SK-N-SH treated with all-trans-retinoic acid at 6 μM for 48 hours (cell line): ENCODE data around the gene LIMS1.

Experiments used
- ATAC-seq: fragments of 200-7000 bp; cut with Tn5 transposase; 3 replicates; pipeline ENCODE4 v1.9.1; 2020; ENCODE audit warnings: mild to moderate bottlenecking, moderate library complexity
- BACH2 ChIP-seq: fragments of 250-450 bp; sonication (Bioruptor Pico); IDR thresholded peaks from 2 replicates; pipeline ENCODE4 v1.9.0; 2021; ENCODE audit warnings: mild to moderate bottlenecking, borderline replicate concordance
- CREB5 ChIP-seq: fragments of 250-450 bp; sonication (Bioruptor Pico); IDR thresholded peaks from 2 replicates; pipeline ENCODE4 v1.5.1; 2020; ENCODE audit warnings: low read depth, mild to moderate bottlenecking, moderate library complexity
- CSDC2 ChIP-seq: fragments of 250-450 bp; sonication (Bioruptor Pico); IDR thresholded peaks from 2 replicates; pipeline ENCODE4 v1.5.0; 2020; ENCODE audit warnings: mild to moderate bottlenecking, moderate library complexity
- CSRNP3 ChIP-seq: fragments of 250-450 bp; sonication (Bioruptor Pico); IDR thresholded peaks from 2 replicates; pipeline ENCODE4 v1.5.1; 2021; ENCODE audit warnings: mild to moderate bottlenecking, moderate library complexity
- ESRRG ChIP-seq: fragments of 250-450 bp; sonication (Bioruptor Pico); IDR thresholded peaks from 2 replicates; pipeline ENCODE4 v1.6.1; 2021; ENCODE audit warnings: mild to moderate bottlenecking
- GLIS3 ChIP-seq: fragments of 250-450 bp; sonication (Bioruptor Pico); IDR thresholded peaks from 2 replicates; pipeline ENCODE4 v1.5.0; 2020; ENCODE audit warnings: mild to moderate bottlenecking, moderate library complexity
- ISL1 ChIP-seq: fragments of 250-450 bp; sonication (Bioruptor Pico); IDR thresholded peaks from 2 replicates; pipeline ENCODE4 v2.1.2; 2022; ENCODE audit warnings: mild to moderate bottlenecking, moderate library complexity
- OSR1 ChIP-seq: fragments of 250-450 bp; sonication (Bioruptor Pico); IDR thresholded peaks from 2 replicates; pipeline ENCODE4 v1.8.0; 2022; ENCODE audit warnings: moderate library complexity, mild to moderate bottlenecking, inconsistent platforms
- PATZ1 ChIP-seq: fragments of 250-450 bp; sonication (Bioruptor Pico); IDR thresholded peaks from 2 replicates; pipeline ENCODE4 v1.8.0; 2020; ENCODE audit warnings: mild to moderate bottlenecking, moderate library complexity, borderline replicate concordance
- POU6F1 ChIP-seq: fragments of 250-450 bp; sonication (Bioruptor Pico); IDR thresholded peaks from 2 replicates; pipeline ENCODE4 v1.8.0; 2021; ENCODE audit warnings: low read depth, mild to moderate bottlenecking, moderate library complexity, borderline replicate concordance
- PPARA ChIP-seq: fragments of 250-450 bp; sonication (Bioruptor Pico); IDR thresholded peaks from 2 replicates; pipeline ENCODE4 v1.5.0; 2020; ENCODE audit warnings: mild to moderate bottlenecking, borderline replicate concordance
- RARB ChIP-seq: fragments of 250-450 bp; sonication (Bioruptor Pico); IDR thresholded peaks from 2 replicates; pipeline ENCODE4 v1.8.0; 2021; ENCODE audit warnings: mild to moderate bottlenecking, moderate library complexity
- SNAI2 ChIP-seq: fragments of 250-450 bp; sonication (Bioruptor Pico); IDR thresholded peaks from 2 replicates; pipeline ENCODE4 v1.5.0; 2020; ENCODE audit warnings: mild to moderate bottlenecking, moderate library complexity
- TCF4 ChIP-seq: fragments of 250-450 bp; sonication (Bioruptor Pico); IDR thresholded peaks from 2 replicates; pipeline ENCODE4 v1.8.0; 2021; ENCODE audit warnings: mild to moderate bottlenecking, moderate library complexity, borderline replicate concordance
- TOX ChIP-seq: fragments of 250-450 bp; sonication (Bioruptor Pico); IDR thresholded peaks from 2 replicates; pipeline ENCODE4 v1.8.0; 2021; ENCODE audit warnings: mild to moderate bottlenecking, moderate library complexity, borderline replicate concordance
- TSHZ2 ChIP-seq: fragments of 250-450 bp; sonication (Bioruptor Pico); IDR thresholded peaks from 2 replicates; pipeline ENCODE4 v1.5.0; 2020; ENCODE audit warnings: mild to moderate bottlenecking, moderate library complexity
- ZC3H10 ChIP-seq: fragments of 250-450 bp; sonication (Bioruptor Pico); IDR thresholded peaks from 2 replicates; pipeline ENCODE4 v1.5.1; 2021; ENCODE audit warnings: mild to moderate bottlenecking, moderate library complexity
- ZFP3 ChIP-seq: fragments of 250-450 bp; sonication (Bioruptor Pico); IDR thresholded peaks from 2 replicates; pipeline ENCODE4 v1.5.0; 2020; ENCODE audit warnings: mild to moderate bottlenecking, moderate library complexity
- ZFP30 ChIP-seq: fragments of 450-650 bp; formaldehyde crosslinking; IDR thresholded peaks from 2 replicates; pipeline ENCODE4 v1.5.0; 2022; ENCODE audit warnings: mild to moderate bottlenecking, moderate library complexity
- ZNF565 ChIP-seq: fragments of 450-650 bp; formaldehyde crosslinking; conservative IDR thresholded peaks from 2 replicates; pipeline ENCODE4 v1.5.0; 2020; ENCODE audit warnings: low read depth, mild to moderate bottlenecking, moderate library complexity
- ZNF70 ChIP-seq: fragments of 450-650 bp; formaldehyde crosslinking; IDR thresholded peaks from 2 replicates; pipeline ENCODE4 v1.5.0; 2020; ENCODE audit warnings: mild to moderate bottlenecking, moderate library complexity
- ZNF8 ChIP-seq: fragments of 450-650 bp; formaldehyde crosslinking; IDR thresholded peaks from 2 replicates; pipeline ENCODE4 v1.5.0; 2020; ENCODE audit warnings: mild to moderate bottlenecking, moderate library complexity

Gene LIMS1

GRCh38 chr2:108587621-108588020 lies 53.4 kb downstream of the LIMS1 start:
- 0 out of 2 replicates have a peak, but pooled peaks have one; percentile 22 for TF ChIP-seq ZFP3 (CRISPR knock-in tag)
- TF ChIP-seq TSHZ2 (CRISPR knock-in tag) = no peak
- no peak for TF ChIP-seq BACH2 (CRISPR knock-in tag)
- TF ChIP-seq CSDC2 (CRISPR knock-in tag) = 0 out of 2 replicates have a peak, but pooled peaks have one; percentile 23
- TF ChIP-seq TOX = no peak
- TF ChIP-seq ZNF565 (CRISPR knock-in tag) = no peak
- TF ChIP-seq ESRRG = no peak
- no peak for TF ChIP-seq GLIS3 (CRISPR knock-in tag)
- TF ChIP-seq ZNF70 = no peak
- ATAC-seq = peak; percentile 87

GRCh38 chr2:108588070-108588668 lies 53.9 kb downstream of the LIMS1 start:
- no peak for TF ChIP-seq TSHZ2 (CRISPR knock-in tag)
- no peak for TF ChIP-seq ISL1 (CRISPR knock-in tag)
- no peak for TF ChIP-seq BACH2 (CRISPR knock-in tag)
- TF ChIP-seq ZFP30 (CRISPR knock-in tag) = no peak
- no peak for TF ChIP-seq CSRNP3 (CRISPR knock-in tag)
- no peak for TF ChIP-seq ZC3H10
- no peak for TF ChIP-seq TCF4
- no peak for TF ChIP-seq RARB (CRISPR knock-in tag)
- TF ChIP-seq ZNF565 (CRISPR knock-in tag) = no peak
- no peak for TF ChIP-seq CREB5 (CRISPR knock-in tag)
- no peak for TF ChIP-seq ZNF70
- TF ChIP-seq OSR1 (CRISPR knock-in tag) = no peak
- no peak for TF ChIP-seq SNAI2 (CRISPR knock-in tag)
- no peak for TF ChIP-seq CSDC2 (CRISPR knock-in tag)
- no peak for TF ChIP-seq TOX
- no peak for TF ChIP-seq POU6F1 (CRISPR knock-in tag)
- TF ChIP-seq PPARA (CRISPR knock-in tag) = no peak
- no peak for TF ChIP-seq ESRRG
- TF ChIP-seq ZNF8 (CRISPR knock-in tag) = no peak
- TF ChIP-seq PATZ1 (CRISPR knock-in tag) = no peak
- no peak for ATAC-seq
